ENCODE results near the gene ZNF691.

- no peak for TF ChIP-seq CTCF (IDR thresholded peaks at IDR 0.05)
- no peak for TF ChIP-seq POLR2A (IDR thresholded peaks at IDR 0.05)
Observed at GRCh38 chr1:42891465-42892138, 45.2 kb downstream of the ZNF691 start.

Measured in lower leg skin (tissue), 3 donors.